CD4-positive, alpha-beta T cell treated with Interleukin-21 for 1 hour (primary cell): ENCODE results near the gene TMEM52.

ENCODE experiments used
- DNase-seq: peaks from one replicate; pipeline ENCODE4 v3.0.0-alpha.2; 2020

Gene TMEM52

DNA sequence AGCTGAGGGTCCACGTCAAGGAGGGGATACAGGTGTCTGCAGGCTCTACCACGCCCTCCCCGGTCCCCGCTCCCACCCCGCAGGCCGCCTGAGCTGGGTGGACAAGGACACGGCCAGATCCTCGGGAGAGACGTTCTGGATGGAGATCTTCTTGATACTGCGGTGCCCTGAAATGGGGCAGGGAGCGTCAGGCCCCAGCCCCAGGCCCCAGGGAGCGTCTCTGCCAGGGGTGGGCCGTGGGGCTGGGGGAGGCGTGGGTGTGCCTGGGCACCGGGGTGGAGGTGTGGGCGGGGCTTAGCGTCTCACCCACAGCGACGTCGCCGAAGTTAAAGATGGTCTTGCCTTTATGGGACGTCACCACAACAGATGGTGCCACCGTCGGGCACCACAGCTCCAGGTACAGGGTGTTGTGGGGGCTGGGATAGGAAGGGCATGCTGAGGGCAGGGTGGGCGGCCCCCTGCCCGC lies 7.3 kb upstream of the TMEM52 start:
- DNase-seq: no peak

DNA sequence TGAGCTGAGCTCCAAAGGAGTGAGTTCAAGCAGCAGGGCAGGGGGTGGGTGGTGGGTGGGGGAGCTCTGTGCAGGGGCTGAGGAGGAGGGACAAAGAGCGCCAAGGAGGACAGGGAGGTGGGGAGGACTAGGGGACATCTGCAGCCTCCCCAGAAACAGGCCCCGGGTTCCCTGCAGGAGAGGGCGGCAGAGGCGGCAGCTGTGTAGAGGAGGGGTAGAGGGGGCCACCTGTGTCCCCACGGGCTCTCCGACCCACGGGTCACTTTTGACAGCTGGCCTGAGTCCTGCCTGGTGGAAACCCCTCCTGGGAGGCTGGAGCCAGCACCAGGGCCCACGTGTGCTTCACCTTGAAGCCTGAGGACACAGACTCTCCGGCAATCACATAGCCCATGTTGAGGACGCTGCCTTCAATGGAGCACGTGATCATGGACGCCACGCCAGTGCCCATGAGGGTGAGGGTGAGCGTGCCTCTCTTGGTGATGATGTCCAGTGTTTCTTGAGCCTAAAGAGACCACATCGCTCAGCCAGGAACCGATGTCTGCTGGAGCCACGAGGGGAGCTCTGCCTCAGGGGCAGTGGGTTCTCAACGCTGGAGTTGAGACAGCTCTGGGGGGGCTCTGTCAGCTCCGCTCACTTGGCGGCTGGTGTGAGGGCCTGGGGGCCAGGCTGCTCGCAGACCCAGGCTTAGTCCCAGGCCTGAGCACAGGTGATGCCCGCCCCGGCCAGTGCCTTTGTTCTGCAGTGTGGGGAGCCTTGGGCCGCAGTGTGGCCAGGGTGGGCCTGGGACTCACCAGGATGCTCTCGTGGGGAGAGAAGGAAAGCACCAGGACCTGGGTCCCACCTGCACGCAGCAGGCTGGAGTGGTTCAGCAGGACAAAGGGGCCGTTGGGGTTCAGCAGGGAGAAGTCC lies 6.6 kb upstream of the TMEM52 start:
- DNase-seq: no peak

DNA sequence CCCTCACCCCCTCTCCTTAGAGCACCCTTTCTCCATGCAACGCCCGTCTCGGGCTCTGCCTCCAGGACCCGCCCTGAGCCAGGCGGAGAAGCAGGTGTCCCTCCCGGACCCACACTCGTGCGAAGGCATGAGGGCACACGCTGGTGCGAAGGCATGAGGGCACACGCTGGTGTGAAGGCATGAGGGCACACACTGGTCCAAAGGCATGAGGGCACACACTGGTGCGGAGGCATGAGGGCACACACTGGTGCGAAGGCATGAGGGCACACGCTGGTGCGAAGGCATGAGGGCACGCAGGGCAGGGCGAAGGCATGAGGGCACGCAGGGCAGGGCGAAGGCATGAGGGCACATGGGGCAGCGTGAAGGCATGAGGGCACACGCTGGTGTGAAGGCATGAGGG lies 5.8 kb upstream of the TMEM52 start:
- no peak for DNase-seq

DNA sequence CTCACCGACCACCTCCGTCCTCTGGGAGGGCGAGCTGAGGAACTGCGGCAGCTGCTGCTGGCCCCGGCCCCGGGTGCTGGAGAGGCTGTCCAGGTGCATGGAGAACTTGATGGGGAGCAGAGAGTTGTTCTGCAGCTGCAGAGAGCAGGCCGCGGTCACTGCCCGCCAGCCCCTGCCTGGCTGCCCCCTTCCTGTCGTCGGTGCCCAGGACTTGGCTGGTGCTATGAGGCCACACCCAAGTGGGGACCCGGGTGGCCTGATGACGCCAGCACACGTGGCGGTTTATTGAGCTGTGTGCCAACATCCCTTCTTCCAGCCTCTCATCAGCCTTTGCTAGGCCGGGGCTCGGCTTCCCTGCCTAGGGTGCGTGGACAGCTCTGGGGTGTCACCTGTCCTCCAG lies 5.3 kb upstream of the TMEM52 start:
- DNase-seq: no peak

DNA sequence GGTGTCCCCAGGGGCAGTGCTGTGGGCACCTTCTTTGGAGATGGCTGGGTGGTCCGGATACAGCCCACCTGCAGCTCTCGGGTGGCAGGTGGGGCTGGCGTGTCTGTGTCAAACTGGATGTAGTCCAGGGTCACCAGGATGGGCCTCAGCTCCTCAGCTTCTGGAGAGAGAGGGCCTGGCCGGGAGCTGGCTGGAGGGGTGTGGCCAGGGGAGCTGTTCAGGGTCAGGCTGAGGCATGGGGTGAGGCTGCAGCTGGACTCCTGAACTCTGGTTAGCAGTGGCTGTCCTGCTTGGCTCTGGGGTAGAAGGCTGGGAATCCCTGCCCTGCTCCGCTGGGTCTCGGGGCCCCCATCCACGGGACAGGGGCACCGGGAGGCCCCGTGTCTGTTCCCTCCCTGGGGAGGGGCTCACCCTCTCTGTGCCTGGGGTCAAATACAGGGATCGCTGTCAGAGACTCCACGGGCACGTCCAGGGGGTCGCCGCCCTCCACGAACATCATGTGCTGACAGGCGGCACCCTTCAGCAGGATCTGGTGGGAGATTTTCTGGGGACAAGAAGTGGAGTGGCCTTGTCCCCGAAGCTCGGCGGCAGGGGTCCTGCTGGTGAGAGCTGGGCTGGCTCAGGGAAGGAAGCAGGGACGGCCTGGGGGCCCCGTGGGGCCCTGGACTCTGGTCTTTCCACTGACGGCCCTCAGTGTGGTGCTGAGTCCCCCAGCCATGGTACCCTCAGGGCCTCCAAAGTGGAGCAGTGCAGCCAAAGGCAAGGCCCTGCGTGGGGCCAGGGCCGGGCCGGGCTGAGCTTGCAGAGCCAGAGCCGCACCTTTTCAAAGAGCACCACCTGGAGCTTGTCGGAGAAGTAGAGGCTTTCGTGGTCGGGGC lies 4.1 kb upstream of the TMEM52 start:
- no peak for DNase-seq

DNA sequence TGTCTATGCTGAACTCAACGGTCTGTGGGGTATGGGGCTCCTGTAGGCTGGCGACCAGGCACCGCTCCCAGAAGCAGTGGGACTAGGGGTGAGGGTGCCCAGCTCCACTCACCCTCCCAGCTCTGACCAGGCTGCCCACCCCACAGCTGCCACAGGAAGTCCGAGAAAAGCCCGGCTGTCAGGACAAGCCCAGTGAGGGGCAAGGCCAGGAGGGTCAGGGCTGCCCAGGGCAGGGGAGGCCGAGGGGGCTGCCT lies 3.5 kb upstream of the TMEM52 start:
- no peak for DNase-seq

DNA sequence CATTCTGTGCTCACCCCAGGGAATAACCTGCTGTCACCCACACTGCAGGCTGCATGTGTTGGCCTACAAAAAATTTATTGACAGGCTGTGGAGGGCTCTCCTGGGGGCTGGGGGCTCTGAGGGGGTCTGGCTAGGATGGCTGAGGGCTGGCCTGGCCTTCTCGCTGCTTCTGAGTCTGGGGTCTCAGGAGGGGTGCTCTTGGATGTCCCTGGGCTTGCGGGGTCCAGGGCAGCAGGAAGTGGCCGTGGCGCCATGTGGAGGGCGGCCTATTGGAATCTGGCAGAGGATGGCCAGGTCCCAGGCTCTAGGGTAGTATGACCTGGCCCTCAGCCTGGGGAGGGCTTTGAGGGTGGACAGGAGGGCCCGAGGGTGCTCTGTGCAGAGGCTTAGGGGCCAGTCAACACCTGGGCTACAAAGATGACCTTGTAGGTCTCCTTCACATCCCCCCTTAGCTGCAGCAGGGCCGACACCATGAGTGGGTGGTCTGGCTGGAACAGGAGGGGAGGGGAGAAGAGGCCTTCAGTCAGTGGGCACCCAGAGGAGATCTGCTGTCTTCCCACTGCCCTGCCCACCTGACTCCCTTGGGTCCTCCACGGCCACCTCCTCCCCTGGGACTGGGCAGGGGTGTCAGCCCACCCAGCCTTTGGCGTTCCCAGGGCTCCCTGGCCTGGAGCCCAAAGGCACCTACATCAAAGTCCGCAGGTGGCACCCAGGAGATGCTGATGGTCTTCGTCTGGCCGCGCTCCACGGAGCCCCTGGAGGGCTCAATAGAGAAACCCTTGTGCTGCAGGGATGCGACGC lies 3.0 kb upstream of the TMEM52 start:
- no peak for DNase-seq

DNA sequence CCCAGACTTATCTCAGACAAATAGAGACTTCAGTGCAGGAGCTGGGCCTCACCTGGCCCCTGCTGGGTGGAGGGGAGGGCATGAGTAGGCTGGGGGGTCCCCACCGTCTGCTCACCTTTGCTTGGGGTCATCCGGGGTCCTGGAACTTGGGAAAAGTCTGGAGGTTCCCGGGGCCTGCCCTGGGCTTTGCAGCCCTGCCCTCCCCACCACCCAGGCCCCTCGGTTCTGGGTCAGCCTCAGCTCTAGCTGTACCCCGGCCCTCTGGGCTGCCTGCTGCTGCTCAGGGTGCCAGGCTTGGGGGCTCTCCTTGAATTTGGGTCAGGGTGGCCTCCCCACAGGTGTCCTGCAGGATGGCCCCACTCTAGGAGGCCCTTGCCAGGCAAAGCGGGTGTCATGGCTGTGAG lies 2.4 kb upstream of the TMEM52 start:
- DNase-seq: no peak

DNA sequence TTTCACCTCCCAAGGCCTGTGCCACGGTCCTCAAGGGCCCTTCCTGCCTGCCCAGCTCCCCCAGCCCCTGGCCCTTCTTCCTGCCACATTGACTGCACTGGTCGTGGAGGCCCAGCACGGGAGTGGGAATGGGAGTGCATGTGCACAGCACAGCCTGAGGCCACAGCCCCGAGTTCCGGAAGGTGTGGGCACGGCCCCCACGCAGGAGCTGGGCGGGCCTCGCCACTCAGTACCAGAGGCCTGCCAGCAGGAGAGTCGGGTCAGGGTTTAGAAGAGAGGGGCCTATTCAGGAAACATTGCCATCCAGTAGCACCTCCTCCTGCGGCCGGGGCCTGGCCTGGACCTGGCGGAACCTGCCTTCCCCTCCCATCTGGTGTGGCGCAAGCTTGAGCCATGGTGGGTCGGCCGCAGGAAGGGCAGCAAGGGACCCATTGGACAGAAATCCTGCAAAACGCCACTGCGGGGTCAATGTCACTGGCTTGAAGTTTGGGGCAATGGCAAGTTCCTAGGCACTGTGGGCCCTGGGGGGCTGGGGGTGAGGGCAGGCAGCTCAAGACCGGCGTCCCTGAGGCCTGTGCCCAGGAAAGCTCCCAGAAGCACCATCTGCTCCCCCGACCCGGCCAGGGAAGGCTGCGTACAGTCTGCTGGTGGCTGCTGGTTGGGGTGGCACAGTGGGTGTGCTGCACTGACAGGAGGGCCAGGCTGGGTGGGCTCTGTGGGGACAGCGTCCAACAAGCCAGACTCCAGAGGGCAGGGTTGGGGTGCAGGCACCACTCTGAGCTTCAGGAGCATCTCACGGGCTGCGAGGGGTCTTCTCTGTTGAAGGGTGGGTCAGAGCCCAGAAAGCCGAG lies 1.8 kb upstream of the TMEM52 start:
- DNase-seq: no peak

DNA sequence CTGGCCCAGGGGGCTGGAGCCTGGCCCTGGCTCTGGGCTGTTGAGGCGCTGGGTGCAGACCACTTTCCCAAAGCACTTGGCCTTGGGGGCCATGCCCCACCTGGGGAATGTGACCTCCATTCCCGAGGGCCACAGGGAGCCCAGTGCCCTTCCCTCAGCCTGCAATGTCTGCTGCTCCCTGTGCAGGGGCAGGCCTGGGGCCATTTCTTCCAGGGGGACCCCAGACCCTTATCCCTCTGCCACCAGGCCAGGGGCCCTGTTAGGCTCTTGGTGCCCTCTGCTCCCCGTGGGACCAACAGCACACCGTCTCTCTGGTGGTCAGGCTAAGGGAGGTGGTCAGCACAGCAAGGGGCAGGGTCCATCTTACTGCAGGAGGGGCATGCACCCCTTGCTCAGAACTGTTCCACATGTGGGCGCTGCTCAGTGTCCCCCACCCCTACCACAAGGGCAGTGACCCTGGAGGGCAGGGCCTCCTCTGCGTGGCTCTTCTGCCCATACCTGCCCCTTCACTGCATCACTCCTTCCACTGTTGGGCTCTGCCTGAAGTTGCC lies 1.1 kb upstream of the TMEM52 start:
- no peak for DNase-seq

DNA sequence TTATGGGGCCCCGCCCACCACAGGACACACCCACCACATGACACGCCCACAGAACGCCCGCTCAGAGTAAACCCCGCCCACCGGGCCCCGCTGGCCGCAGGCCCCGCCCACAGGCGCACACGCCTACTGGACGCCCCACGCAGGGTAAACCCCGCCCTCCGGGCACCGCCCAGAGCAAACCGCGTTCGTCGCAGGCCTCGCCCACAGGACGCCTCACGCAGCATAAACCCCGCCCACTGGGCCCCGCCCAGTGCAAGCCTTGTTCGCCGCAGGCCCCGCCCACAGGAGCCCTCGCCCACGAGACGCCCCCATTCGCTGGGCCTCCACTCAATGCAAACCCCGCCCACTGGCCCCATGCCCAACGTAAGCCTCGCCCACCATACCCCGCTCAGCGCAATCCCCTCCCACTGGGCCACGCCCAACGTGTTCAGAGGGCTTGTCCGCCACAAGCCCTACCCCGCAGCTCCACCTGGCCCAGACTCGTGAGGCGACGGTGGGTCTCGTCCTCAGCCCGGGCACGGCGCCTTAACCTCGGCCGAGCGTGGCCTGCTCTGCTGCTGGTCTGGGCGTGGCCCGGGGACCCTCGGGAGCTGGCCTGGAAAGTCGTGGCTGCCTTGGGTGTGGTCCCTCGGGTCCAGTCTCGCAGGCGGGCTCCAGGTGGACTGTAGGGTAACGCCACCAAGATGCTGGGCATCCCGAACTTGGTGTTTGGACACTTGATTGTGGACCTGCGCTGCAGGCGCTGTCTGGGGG lies 401 bp upstream of the TMEM52 start:
- peak; percentile 99 for DNase-seq

DNA sequence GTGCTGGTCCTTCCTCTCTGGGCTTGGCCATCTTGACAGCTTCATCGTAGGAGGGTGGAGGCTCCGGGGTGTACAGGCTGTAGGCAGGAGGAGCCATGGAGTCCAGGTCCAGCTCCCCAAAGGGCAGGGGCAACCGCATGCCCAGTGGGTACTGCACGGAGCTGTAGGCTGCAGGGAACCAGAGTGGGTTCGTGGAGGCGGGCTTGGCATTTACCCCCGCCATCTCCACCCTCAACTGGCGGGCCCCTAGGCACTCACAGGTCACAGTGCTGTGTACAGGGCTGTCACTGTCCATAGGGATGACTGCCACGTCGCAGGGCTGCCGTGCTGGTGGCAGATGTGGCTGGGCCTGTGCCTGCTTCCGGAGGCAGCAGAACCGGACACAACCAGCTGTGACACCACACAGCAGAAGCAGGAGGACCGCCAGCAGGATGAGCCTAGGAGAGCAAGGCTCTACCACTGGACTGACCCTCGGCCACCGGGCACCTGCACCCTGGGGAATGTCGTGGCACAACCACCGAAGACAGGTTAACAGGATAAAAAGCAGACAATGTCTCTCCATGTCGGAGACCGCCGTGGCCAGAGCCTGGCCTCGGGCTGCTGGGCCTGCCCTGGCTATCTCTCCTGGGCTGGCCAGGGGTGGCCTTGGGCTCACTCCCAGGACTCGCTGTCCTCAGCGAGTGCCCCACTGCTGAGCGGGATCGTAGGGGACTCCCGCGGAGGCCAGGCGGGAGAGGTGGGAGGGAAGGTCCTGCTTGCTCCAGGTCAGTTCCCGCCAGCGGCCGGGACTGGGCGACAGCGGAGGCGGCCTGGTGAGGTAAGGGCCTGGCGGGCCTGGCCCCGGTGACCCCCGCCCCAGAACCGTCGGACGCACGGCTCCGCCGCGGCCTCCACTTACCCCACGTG lies 831 bp downstream of the TMEM52 start:
- DNase-seq: no peak

DNA sequence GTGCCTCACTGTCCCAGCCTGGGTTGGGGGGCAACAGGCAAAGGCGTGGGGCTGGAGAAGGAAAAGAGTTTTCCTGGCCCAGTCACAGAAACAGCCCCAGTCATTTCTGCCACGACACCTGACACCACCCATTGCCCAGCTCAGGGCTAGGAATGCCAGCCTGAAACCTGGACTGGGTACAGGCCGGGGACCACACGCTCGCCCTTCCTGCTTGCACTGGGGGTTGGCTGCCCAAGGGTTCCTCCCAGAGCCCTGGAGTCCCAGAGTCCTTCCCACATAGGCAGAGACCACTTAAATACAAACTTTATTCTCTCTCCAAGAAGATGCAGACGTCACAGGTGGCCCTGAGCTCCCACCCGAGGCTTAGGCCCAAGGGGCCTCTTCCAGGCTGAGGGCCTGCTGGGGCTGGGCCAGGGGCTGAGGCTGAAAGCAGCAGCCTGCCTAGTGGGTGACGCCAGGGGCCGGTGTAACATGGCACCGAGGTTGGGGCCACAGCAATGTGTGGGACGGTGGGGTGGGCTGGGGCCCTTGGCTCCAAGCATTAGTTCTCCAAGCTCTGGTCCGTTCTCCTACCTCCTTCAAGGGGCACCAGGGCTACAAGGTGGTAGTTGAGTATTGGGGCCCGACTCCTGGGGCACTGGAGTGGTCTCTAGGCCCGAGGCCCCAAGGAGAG lies 1.6 kb downstream of the TMEM52 start:
- no peak for DNase-seq

DNA sequence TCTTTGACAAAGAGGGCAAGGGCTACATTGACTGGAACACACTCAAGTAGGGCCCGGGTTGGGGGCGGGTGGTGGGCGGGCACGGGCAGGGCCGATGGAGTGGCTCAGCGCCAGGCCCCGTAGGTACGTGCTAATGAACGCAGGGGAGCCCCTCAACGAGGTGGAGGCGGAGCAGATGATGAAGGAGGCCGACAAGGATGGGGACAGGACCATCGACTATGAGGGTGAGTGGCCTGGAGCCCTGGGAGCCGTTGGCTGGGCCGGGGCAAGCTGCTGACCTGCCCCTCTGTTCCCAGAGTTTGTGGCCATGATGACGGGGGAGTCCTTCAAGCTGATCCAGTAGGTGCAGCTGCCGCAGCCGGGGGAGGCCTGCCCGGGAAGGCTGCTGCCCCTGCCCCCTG lies 2.2 kb downstream of the TMEM52 start:
- DNase-seq: no peak

DNA sequence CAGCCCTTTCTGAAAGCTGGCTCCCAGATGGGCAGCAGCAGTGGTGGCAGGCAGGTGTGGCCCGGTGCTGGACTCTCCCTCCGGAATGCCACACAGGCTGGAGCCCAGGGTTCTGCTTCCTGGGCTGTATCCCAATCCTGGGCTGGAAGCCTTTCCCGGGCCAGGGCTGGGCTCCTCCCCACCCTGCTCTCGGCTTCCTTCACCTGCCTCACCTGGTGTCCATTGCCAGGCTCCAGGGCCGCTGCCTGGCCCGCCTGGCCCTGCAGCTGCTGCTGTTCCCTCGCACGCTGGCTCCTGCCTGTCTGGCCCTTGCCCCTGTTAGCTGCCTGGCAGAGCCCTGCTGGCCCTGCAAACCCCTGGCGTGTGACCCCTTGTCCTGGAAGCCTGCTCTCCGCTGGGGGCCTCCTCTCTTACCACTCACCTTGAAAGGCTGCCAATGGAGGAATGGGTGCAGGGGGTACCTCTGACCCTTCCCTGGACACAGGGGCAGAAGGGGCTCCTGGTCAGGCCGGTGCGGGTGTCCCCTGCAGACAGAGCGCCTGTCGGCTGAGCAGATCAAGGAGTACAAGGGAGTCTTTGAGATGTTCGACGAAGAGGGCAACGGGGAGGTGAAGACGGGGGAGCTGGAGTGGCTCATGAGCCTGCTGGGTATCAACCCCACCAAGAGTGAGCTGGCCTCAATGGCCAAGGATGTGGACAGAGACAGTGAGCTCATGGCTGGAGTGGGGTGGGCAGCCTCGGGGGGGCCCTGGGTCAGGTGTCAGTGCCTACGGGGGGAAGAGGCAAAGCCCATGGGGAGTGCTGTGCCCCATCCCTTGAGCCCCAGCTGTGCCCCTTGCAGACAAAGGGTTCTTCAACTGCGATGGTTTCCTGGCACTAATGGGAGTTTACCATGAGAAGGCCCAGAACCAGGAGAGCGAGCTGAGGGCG lies 2.9 kb downstream of the TMEM52 start:
- no peak for DNase-seq

DNA sequence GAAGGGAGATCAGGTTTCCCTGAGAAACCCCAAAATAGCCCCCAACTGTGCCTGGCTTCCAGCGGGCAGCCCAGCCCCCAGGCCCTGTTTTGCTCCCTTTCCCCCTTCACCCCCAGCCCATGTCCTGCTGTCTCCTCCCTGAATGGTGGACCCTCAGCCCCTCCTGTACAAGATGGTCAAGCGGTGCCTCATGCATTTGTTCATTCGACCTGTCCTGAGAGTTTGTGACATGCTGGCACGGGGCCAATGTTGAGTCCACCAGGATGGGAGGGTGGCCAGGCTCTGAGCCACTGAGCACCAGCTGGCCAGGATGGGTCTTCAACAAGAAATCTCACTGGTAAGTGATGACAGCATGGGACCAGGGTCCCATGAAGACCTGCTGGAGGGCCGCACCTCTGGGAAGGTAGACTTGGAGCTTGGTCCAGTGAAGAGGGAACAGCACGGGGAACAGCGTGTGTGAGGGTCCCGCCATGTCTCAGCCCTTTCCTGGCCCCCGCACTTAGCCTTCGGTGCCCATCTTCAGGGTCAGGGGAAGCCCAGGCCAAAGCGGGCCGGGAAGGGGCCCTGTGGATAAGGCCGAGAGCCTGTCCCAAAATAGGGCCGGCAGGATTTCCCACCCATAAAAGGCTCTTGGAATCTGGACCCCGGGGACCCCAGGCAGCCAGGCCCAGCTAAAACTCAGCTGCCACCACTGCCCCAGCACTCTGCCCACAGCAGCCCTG lies 3.9 kb downstream of the TMEM52 start, which contains the start of gene CALML6:
Gene CALML6, plus strand, starts transcription at position 290 of the 722 bp plus-strand sequence. Its CDS starts 21 bp downstream, at position 311.
- DNase-seq: no peak
